Measurements from ENCODE around the gene TMEM100.

DNA sequence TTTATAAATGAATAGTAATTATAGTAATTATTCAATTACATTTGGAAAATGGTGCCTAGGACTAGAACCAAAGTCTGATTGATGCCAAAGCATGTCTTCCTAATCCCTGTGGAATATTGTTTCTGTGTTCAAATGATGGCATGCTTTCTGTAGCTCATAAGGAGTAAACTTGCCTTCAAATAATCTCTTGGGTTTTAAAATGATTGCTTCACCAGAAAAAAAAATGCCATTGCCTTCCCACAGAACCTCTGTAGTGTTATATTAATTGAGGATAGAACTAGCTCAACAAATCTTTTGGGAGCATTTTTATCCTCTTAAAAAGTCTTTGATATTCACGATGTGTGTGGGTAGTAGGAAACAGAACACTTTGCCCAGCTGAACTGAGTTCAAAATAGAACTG, 7.7 kb upstream of the TMEM100 start:
- no peak for TF ChIP-seq SP1 (IDR thresholded peaks at IDR 0.05; ENCODE audit: low read depth, low read length)
- TF ChIP-seq, protein P1, sequence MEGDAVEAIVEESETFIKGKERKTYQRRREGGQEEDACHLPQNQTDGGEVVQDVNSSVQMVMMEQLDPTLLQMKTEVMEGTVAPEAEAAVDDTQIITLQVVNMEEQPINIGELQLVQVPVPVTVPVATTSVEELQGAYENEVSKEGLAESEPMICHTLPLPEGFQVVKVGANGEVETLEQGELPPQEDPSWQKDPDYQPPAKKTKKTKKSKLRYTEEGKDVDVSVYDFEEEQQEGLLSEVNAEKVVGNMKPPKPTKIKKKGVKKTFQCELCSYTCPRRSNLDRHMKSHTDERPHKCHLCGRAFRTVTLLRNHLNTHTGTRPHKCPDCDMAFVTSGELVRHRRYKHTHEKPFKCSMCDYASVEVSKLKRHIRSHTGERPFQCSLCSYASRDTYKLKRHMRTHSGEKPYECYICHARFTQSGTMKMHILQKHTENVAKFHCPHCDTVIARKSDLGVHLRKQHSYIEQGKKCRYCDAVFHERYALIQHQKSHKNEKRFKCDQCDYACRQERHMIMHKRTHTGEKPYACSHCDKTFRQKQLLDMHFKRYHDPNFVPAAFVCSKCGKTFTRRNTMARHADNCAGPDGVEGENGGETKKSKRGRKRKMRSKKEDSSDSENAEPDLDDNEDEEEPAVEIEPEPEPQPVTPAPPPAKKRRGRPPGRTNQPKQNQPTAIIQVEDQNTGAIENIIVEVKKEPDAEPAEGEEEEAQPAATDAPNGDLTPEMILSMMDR (IDR thresholded peaks at IDR 0.05; ENCODE audit: control extremely low read depth in 1 of 3, insufficient read depth in 1 of 3, low read depth in 1 of 3, low read length in 3 of 3) = no peak
- TF ChIP-seq EZH2 (IDR thresholded peaks at IDR 0.05; ENCODE audit: low read depth, low read length, severe bottlenecking) = no peak
- no peak for TF ChIP-seq POLR2AphosphoS5 (IDR thresholded peaks at IDR 0.05; ENCODE audit: low read depth, low read length)

All from H1 (cell line).